ENCODE results near the gene ZFAND2B. TPM values are rescaled to one million over a fixed set of nuclear protein-coding genes. Genes with fewer than 3 reads are reported as not detected.

Gene ZFAND2B
- total RNA-seq, 1 experiment from 2014 or later = 16.4 TPM

- Histone ChIP-seq H2AFZ (ENCODE audit: low read length) (no peak within 1 kb of the TSS), H4K91ac (ENCODE audit: insufficient read length, low read depth, low read length) (no peak within 1 kb of the TSS), H3K27ac (ENCODE audit: insufficient read length, low read depth, low read length) (peak within 1 kb of the TSS; percentile 29), H2BK12ac (ENCODE audit: insufficient read length, low read depth, low read length) (no peak within 1 kb of the TSS), H3T11ph (ENCODE audit: low read length) (no peak within 1 kb of the TSS), H3K4ac (ENCODE audit: low read depth, low read length) (no peak within 1 kb of the TSS), H3K9ac (ENCODE audit: extremely low read depth, insufficient read length, low read length) (peak within 1 kb of the TSS; percentile 79), H2BK20ac (ENCODE audit: low read depth, low read length, poor library complexity, severe bottlenecking) (no peak within 1 kb of the TSS), H3K4me2 (ENCODE audit: insufficient read depth, insufficient read length, low read length) (peak within 1 kb of the TSS; percentile 77), H4K5ac (ENCODE audit: insufficient read length, low read depth, low read length) (no peak within 1 kb of the TSS), H3K18ac (ENCODE audit: insufficient read length, low read depth, low read length) (no peak within 1 kb of the TSS), H3K9me3 (ENCODE audit: control insufficient read depth, low read depth, low read length) (no peaks in the 10 kb centered on the region), H2BK15ac (ENCODE audit: low read depth, low read length) (no peak within 1 kb of the TSS), H2BK5ac (ENCODE audit: insufficient read length, low read length) (no peak within 1 kb of the TSS), H2BK120ac (ENCODE audit: low read depth, low read length, poor library complexity, severe bottlenecking) (no peak within 1 kb of the TSS), H3K27me3 (ENCODE audit: insufficient read depth, low read length) (no peaks in the 10 kb centered on the region), H3K79me1 (ENCODE audit: insufficient read depth, low read depth, low read length, poor library complexity, severe bottlenecking) (no peaks in the 10 kb centered on the region), H3K23me2 (ENCODE audit: insufficient read length, low read depth, low read length, poor library complexity, severe bottlenecking) (no peaks in the 10 kb centered on the region), H3K79me2 (ENCODE audit: insufficient read depth, low read length) (0 out of 2 replicates have a peak, but pooled peaks cover 2% of the 10 kb centered on the region), H3K14ac (ENCODE audit: insufficient read depth, low read length) (peak within 1 kb of the TSS; percentile 10; the same call in 1 of the 2 replicates), H4K20me1 (ENCODE audit: control insufficient read depth, insufficient read depth, insufficient read length) (no peaks in the 10 kb centered on the region), H4K8ac (replicated peaks; ENCODE audit: insufficient read length, low read depth, low read length) (no peak within 1 kb of the TSS), H3K56ac (ENCODE audit: insufficient read length, low read depth, low read length) (no peak within 1 kb of the TSS), H3K23ac (ENCODE audit: insufficient read length, low read depth, low read length) (no peak within 1 kb of the TSS), H3K4me1 (ENCODE audit: insufficient read depth, low read length) (no peaks in the 10 kb centered on the region), H2AK5ac (ENCODE audit: insufficient read length, low read length) (no peak within 1 kb of the TSS)
- peak; percentile 100 for DNase-seq
- Mint-ChIP-seq H3K9me3 (no peaks in the 10 kb centered on the region; a peak in 1 of 5 replicates), H3K4me1 (peaks cover 11% of the 10 kb centered on the region in 2 experiments), H3K27me3 (ENCODE audit: low read depth) (no peaks in the 10 kb centered on the region), H3K27ac (peak within 1 kb of the TSS; percentile 99 to 100 (median 99)), H3K4me3 (peak within 1 kb of the TSS; percentile 96 to 99), H3K36me3 (ENCODE audit: insufficient read depth in 1 of 3, low read depth in 3 of 3) (peaks cover 23 to 54% (median 48%) of the 10 kb centered on the region in 3 experiments)
- WGBS (ENCODE audit: extremely low coverage, insufficient read length, low lambda C conversion rate) = no CpG with 5 or more reads among the region's 80 CpGs
- TF ChIP-seq, protein P1, sequence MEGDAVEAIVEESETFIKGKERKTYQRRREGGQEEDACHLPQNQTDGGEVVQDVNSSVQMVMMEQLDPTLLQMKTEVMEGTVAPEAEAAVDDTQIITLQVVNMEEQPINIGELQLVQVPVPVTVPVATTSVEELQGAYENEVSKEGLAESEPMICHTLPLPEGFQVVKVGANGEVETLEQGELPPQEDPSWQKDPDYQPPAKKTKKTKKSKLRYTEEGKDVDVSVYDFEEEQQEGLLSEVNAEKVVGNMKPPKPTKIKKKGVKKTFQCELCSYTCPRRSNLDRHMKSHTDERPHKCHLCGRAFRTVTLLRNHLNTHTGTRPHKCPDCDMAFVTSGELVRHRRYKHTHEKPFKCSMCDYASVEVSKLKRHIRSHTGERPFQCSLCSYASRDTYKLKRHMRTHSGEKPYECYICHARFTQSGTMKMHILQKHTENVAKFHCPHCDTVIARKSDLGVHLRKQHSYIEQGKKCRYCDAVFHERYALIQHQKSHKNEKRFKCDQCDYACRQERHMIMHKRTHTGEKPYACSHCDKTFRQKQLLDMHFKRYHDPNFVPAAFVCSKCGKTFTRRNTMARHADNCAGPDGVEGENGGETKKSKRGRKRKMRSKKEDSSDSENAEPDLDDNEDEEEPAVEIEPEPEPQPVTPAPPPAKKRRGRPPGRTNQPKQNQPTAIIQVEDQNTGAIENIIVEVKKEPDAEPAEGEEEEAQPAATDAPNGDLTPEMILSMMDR (conservative IDR thresholded peaks at IDR 0.05) = no peak
These were observed 22.9 kb downstream of the ZFAND2B start, which contains the start of the genes ANKZF1 and ATG9A for GRCh38 chr2:219229305-219230058. Gene ANKZF1, plus strand, starts transcription at chr2:219229806. Its CDS starts 452 bp downstream, at chr2:219230258. Gene ATG9A, minus strand, starts transcription at chr2:219229636. Its CDS starts 1,612 bp downstream, at chr2:219228024.
